Left renal pelvis (tissue), 4 donors: ENCODE data around the gene RAPGEF5. TPM values are rescaled to one million over a fixed set of nuclear protein-coding genes. Genes with fewer than 3 reads are reported as not detected.

Source experiments
- DNase-seq, 4 donors: peaks; one replicate each; pipeline ENCODE4 v3.0.0-alpha.2; 2013; ENCODE audit warnings: low read depth in 4 of 4, low spot score in 3 of 4
- polyA plus RNA-seq, 4 donors: library from polyadenylated mRNA; unstranded; fragments of 120-200 nt; gene quantifications; one replicate each; pipeline ENCODE4 v1.2.1, GENCODE V29; 2013; ENCODE audit not compliant: insufficient read length in 4 of 4

The RAPGEF5 gene
- polyA plus RNA-seq, 4 donors: 33.6 to 39.6 (median 37.5) TPM

- no peak for DNase-seq
Observed at GRCh38 chr7:22319424-22320403, 37.2 kb downstream of the RAPGEF5 start.

DNA sequence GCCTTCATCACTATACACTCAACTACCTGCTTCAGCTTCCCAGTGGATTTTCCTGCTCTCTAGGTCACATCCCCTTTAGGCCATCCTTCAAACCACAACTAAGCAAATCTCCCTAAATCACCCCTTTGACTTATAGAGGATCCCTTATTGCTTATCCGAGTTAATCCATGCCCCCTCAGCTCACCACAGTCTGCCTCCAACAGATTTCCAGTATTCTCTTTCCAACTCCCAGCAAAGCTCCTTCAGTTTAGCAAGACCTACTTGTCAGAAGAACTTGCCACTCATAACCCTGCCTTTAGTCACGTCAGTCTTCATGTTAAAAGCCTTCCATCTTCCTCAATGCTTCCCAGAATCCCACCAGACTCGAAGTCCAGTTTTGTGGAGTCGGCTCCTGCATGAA lies 38.6 kb downstream of the RAPGEF5 start:
- DNase-seq: no peak

DNA sequence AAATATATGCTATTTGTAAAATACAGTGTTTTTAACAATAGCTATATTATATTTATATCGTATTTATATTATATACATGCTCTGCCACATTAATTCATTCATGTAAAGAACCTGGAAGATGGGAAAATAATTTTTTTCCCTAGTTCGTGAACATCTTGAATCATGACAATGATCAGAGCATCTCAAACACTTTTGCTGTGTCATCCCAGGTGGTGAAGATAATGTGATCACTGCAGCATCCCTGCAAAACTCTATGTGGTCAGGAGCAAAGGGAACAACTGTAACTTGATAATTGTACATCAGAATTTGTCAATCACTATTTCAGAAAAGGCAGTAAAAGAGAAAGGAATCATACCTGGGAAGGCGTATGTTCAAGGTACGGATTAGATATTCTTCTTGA lies 39.3 kb downstream of the RAPGEF5 start:
- DNase-seq: no peak

DNA sequence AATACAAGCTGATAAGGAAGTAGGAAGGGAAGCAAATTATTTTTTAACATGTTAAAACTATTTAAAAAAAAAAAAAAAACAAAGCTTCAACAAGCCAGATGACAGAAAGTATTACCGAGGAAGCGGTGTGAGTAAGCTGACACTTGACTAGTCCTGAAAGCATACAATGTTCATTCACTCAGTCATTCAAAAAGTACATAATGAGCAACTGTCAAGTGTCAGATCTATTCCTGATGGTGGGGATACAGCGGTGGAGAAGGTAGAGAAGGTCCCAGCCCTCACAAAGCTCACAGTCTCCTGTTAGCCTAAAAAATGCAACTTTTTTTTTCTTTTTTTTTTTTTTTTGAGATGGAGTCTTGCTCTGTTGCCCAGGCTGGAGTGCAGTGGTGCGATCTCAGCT lies 40.0 kb downstream of the RAPGEF5 start:
- no peak for DNase-seq

DNA sequence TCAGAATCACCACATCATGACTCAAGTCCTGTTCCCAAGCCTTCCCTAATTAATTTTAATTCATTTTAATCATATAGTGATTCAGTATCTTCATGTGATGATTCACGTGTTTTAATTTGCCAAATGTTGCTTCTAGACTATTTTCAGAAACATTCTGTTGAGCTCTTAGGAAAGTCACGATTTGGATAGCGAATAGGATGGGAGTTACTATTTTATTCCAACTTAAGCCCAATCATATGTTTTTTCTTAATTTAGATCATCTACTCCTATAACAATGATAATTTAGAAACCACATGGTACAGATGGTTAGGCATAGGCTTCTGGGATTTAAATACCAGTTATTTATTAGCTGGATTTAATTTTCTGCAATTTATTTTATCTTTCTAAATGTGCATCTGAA lies 49.1 kb downstream of the RAPGEF5 start:
- DNase-seq: no peak

GRCh38 chr7:22305706-22306105 lies 51.2 kb downstream of the RAPGEF5 start:
- DNase-seq: no peak

GRCh38 chr7:22302951-22303423 lies 54.0 kb downstream of the RAPGEF5 start:
- DNase-seq: no peak

DNA sequence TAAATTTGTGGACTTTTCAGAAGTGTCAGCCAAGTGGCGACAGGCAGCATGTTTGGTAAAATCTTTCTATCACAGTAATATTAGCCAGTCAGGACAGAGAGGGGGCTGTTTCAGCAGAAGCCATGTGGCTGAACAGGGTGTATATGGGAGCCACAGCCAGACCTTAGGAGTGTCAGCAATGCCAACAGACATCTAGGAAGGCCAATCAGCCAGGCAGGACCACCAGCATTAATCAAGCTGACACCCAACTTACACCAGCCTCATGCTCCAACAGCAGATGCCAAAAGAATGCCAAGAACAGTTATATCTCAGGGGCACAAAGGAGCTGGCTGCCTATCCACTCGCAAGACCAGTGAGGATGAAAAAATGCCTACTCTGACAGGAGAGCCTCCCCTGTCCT lies 54.8 kb downstream of the RAPGEF5 start:
- DNase-seq: no peak

GRCh38 chr7:22301790-22302189 lies 55.2 kb downstream of the RAPGEF5 start:
- DNase-seq: no peak

DNA sequence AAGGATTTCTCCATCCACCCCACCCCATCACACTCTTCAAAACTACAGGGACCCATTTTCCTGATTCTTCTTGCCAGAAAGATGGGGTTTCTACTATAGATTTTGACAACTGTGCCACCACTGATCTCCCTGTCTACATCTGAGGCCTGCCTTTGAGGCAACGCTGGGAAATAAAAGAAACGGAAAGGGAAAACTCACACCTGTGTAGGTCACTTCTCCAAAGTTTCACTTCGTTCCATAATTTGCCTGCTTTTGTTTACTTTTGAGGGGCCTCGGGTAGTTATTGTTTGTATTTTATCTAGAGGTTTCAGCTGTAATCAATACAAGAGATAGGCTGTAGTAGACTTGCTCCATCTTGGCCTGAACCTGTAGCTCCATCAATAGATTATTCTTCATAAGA lies 56.1 kb downstream of the RAPGEF5 start:
- DNase-seq: no peak

DNA sequence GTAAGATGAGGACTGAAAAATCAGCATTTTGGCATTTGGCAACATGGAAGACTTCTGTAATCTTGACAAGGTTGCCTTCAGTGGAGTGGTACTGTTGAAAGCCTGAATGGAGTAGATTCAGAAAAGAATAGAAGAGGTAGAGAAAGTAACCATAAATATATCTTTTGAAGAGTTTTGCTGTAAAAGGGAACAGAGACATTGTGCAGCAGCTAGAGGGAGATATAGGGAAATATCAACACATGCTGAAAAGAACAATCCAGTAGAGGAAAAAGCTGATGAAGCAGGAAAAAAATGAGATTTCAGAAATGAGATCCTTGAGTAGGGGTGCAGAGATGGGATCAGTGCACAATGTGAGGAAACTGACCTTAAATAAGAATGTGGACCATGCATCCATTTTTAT lies 60.0 kb downstream of the RAPGEF5 start:
- no peak for DNase-seq

DNA sequence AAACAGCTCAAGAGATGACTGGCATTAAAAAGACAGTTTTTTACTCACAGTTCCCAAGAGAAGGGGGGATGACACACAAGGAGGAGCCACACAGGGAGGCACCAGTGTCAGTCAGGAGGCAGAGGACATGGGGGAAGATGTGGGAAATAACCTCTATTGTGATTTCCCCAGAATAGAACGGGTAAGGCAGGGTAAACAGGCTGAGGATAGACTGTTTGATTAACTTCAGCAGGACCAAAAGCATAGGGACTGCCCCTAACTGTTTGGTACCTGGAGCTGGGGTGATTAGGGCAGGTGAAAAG lies 60.7 kb downstream of the RAPGEF5 start:
- DNase-seq: no peak

DNA sequence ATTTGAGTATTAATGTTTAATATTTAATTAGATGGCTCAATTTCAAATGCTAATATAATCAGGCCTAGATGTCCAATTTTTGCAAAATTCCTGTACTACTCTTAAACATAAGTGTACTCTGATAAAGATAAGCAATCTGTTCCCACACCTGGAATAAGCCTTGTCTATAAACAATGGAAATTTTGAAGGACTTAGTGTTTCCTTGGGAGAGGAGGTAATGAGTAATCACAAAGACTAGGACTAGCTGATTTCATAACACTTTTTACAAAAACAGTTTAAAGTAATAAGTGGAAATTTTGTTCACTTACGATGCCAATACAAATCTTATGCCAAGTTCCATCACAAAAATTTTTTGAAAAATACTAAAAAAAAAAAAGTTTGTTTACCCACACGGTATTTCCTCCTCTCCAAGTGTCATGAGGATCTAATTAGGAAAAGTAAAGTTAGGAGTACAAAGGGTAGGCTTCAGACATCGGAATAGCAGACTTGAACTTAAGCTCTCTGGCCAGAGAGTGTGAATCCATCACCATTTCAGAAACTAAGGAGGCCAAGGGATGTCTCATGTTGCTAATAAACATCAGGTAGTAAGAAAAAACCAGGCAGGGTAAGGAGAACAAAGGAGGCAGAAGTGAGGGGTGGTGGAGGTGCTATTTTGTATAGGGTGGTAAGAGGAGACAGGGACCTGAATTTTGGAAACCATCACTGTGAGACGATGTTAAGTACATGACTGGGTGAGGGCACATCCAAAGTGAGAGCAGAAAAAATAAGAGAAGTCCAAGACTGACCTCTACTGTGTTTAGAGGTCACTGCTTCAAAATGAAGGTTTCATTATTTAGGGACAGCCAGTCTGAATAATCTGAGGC lies 61.3 kb downstream of the RAPGEF5 start:
- DNase-seq: no peak

- DNase-seq: no peak
Observed at GRCh38 chr7:22292531-22292930, 64.4 kb downstream of the RAPGEF5 start.

- DNase-seq: no peak
Observed at GRCh38 chr7:22291977-22292376, 65.0 kb downstream of the RAPGEF5 start.

DNA sequence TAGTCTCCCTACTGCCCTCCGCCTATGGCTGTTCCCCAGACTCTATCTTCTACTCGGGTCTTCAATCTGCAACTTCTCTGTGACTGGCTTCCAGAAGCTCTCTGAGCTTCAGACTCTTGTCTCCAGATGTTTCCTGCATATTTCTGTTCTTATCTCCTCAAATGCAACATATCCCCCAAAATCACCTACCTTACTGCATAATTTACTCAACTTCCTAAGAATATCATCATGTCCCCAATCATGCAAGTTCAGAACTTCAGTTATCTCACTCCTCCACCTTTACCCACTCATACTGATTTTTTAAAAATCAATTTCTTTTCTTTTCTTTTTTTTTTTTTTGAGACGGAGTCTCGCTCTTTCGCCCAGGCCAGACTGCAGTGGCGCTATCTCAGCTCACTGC lies 68.8 kb downstream of the RAPGEF5 start:
- DNase-seq: no peak

GRCh38 chr7:22287412-22287811 lies 69.5 kb downstream of the RAPGEF5 start:
- DNase-seq: no peak

DNA sequence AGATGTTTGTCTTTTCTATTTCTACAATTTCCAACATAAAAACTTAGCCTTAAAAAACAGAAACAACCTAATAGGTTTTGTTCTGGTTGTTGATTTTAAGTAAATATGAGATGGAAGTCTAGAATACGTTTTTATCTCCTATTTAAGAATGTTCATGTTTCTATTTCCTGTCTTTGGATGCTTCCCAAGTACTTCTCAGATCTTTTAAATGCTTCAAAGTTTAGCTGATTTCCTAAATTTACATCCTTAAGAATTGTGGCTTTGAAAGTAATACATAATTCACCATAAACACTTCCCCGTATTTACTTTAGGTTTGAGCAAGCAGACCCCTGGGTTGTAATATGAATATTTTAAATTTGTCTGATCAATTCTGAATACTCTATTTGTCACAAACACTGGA lies 70.5 kb downstream of the RAPGEF5 start:
- no peak for DNase-seq

DNA sequence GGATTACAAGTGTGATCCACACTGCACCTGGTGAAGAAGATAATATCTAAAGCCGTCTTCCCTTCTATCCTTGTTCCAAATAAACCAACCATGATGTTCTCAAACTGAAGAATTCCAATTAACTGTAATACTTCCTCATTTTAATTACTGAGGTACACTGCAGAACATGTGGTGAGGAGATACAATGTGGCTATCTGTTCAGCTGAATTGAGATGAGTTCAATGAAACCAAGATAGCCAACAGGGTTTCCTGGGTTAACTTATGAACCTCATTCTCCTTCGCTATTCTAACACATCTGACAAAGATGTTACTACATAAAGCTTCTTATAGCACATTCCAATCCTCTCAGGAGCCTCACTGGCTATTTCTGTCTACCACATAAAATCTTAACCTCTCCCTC lies 75.5 kb downstream of the RAPGEF5 start:
- no peak for DNase-seq

GRCh38 chr7:22280031-22280430 lies 76.9 kb downstream of the RAPGEF5 start:
- DNase-seq: no peak

GRCh38 chr7:22278660-22279059 lies 78.3 kb downstream of the RAPGEF5 start:
- DNase-seq: no peak

DNA sequence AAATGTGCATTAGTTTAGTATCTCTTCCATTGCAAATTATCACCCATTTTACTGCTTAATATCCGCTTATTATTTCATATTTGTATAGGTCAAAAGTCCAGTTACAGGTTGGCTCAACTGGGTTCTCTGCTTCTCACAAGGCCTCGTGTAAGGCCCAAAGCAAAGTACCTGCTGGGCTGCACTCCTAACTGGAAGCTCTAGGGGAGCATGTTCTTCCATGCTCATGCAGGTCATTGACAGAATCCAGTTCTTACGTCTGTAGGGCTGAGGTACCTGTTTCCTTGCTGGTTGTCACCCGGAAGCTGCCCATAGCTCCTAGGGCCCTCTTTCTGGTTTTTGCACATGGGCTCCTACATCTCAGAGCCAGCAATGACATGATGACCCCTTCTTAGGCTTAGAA lies 79.6 kb downstream of the RAPGEF5 start:
- no peak for DNase-seq
